Activated T-helper 17 cell treated with anti-CD3 and anti-CD28 coated beads, Interleukin-2, amount 50 U/mL, for 72 hours (primary cell): ENCODE measurements around the gene SRGAP3. TPM values are rescaled to one million over a fixed set of nuclear protein-coding genes. Genes with fewer than 3 reads are reported as not detected.

ENCODE experiments used
- ATAC-seq: fragments of 150-1000 bp; cut with Tn5 transposase; replicated peaks from 2 replicates; pipeline ENCODE4 v1.10.0; 2021; ENCODE audit warnings: mild to moderate bottlenecking, moderate library complexity
- H3K27ac Mint-ChIP-seq: one replicate; pipeline ENCODE4 v1.8.0; 2022; ENCODE audit warnings: mixed read lengths
- H3K27me3 Mint-ChIP-seq: one replicate; pipeline ENCODE4 v1.8.0; 2022; ENCODE audit warnings: mixed read lengths
- H3K36me3 Mint-ChIP-seq: one replicate; pipeline ENCODE4 v1.8.0; 2022; ENCODE audit warnings: low read depth, mild to moderate bottlenecking, mixed read lengths
- H3K4me1 Mint-ChIP-seq: one replicate; pipeline ENCODE4 v1.8.0; 2022; ENCODE audit warnings: mixed read lengths
- H3K4me3 Mint-ChIP-seq: one replicate; pipeline ENCODE4 v1.8.0; 2022; ENCODE audit warnings: mild to moderate bottlenecking, mixed read lengths
- H3K9me3 Mint-ChIP-seq: one replicate; pipeline ENCODE4 v1.8.0; 2022; ENCODE audit warnings: mixed read lengths
- total RNA-seq, 2 donors: library from RNA; stranded (reverse); gene quantifications; one replicate each; pipeline ENCODE4 v1.2.3, GENCODE V29; 2022

SRGAP3 gene
- total RNA-seq, 2 donors from 2014 or later: 0.97 to 3.9 TPM

DNA sequence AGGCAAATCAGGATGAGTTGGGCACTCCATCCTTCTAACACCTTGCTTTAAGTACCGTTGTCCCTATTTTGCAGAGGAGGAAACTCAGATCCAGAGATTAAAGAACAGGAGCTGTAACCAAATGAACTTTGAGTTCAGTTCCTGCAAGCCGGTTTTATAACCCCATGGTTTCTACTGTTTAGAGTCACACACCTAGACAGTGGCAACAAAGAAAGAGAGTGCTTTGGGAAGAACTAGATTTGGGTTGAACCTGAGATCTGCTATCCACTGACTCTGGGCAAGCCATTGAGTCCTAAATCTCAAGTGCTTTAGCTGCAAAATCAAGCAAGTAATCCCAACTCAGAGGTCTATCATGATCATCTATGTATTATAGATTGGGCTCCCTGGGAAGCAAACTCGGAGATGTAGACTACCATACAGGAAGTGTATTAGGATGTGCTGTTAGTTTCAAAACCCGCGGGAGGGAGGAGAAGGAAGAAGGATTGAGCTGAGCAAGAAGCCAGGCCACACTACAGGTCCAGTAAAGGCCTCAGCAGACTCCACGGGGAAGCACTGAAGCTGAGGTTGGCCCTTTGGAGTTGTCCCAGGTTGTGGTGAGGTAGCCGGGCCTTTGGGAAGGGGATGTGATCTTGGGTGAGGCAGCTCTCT, 42.2 kb downstream of the SRGAP3 start:
- Mint-ChIP-seq H3K36me3 (no peaks in the 10 kb centered on the region), H3K27me3 (peaks cover 4% of the 10 kb centered on the region), H3K4me1 (peaks cover 4% of the 10 kb centered on the region), H3K27ac (no peak overlapping the region), H3K4me3 (no peak overlapping the region), H3K9me3 (no peaks in the 10 kb centered on the region)
- ATAC-seq: no peak

DNA sequence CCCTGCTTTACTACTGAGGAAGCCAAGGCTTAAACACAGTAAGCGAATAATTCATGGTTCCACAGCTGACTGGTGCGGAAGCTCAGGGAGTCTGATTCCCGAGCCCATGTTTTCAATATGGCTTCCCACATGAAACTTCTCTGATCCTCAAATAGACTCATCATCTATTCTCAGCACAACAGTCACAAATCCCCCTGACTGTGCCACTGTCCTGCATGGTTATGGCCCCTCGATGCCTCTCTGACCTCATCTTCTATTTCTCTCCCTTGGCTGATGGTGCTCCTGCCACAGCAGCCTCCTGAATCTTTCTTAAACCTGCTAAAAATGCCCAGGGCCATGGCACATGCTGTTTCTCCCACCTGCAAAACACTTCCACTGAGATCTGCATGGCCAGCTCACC, 43.2 kb downstream of the SRGAP3 start:
- Mint-ChIP-seq H3K27ac (no peak overlapping the region), H3K27me3 (peaks cover 4% of the 10 kb centered on the region), H3K4me3 (no peak overlapping the region), H3K9me3 (no peaks in the 10 kb centered on the region), H3K4me1 (peaks cover 4% of the 10 kb centered on the region), H3K36me3 (no peaks in the 10 kb centered on the region)
- no peak for ATAC-seq

DNA sequence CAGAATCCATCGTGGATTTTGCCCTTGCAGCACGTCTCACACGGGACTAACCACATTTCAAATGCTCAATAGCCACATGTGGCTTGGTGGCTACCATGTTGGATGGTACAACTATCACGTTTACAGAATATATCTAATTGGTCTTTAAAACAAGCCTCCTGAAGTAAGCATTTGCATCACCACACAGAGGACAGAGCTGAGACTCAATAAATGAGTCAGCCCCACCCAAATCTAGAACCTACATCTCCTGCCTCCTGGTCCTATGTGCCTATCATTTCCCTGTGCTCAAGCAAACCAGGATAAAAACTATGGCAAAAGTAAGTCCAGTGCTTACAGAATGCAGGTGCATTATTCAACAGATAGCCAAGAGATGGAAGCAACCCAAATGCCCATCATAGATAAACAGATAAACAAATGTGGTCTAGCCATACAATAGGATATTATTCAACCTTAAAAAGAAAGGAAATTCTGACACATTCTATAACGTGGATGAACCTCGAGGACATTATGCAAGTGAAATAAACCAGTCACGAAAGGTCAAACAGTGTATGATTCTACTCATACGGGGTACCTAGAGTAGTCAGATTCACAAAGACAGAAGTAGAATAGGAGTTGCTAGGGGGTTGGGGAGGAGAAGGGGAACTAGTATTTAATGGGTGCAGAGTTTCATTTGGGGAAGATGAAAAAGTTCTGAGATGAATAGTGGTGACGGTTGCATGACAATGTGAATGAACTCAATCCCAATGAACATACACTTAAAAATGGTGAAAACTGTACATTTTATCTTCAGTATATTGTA, 43.9 kb downstream of the SRGAP3 start:
- Mint-ChIP-seq H3K36me3 (no peaks in the 10 kb centered on the region), H3K27ac (no peak overlapping the region), H3K9me3 (no peaks in the 10 kb centered on the region), H3K27me3 (peaks cover 4% of the 10 kb centered on the region), H3K4me3 (no peak overlapping the region), H3K4me1 (peaks cover 4% of the 10 kb centered on the region)
- peak; percentile 26 for ATAC-seq

DNA sequence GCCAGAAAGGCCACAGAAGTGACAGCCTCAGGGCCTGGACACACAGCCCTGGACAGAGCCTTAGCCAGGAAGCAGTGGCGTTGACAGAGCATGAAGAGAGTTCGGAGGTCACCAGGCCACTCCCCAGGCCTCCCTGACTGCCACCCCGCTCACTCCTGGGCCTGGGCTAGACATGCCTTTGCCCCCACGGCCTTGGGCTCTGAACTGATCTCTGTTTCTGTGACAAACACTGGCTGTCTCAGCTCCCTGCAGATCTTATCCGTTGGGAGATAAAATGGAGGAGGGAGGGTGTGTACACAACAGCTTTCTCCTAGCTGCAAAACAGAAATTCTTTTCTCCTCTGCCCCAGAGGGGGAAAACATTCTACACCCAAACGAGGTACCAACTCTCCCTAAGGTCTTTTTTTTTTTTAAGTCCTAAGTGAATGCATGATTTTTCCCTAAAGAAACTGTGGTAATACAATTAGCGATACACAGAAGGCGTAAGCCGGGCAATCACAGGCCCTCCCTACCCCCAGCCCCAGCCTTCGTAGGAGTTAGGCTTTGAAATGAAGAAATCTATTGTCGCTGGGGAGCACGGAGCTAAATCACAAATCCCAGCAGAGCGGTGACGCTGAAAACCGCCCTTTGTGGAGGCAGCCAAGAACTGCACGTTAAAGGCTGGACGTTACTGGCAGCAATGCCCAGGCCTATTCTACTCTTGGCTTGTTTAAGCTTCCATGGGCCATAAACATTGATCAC, 45.0 kb downstream of the SRGAP3 start:
- Mint-ChIP-seq H3K27ac (no peak overlapping the region), H3K4me1 (peaks cover 4% of the 10 kb centered on the region), H3K36me3 (no peaks in the 10 kb centered on the region), H3K9me3 (no peaks in the 10 kb centered on the region), H3K4me3 (no peak overlapping the region), H3K27me3 (peaks cover 4% of the 10 kb centered on the region)
- ATAC-seq: no peak

DNA sequence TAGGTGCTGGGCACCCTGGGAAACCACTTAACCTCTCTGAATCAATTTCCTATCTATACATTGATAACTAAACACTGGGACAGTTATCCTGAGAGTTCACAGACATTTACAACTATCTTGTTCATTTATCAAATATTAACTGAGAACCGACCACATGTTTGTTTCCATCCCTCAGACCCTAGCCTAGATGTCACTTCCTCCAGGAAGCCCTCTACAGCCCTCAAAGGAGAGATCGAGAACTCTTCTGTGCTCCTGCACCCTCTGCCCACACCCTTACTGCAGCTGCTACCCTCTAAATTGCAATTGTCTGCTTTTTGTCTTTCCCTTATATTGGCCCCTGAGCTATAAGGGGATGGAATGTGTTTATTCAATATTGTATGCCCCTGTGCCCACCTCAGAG, 46.1 kb downstream of the SRGAP3 start:
- Mint-ChIP-seq H3K27me3 (peaks cover 4% of the 10 kb centered on the region), H3K4me1 (peaks cover 4% of the 10 kb centered on the region), H3K27ac (no peak overlapping the region), H3K9me3 (no peaks in the 10 kb centered on the region), H3K4me3 (no peak overlapping the region), H3K36me3 (no peaks in the 10 kb centered on the region)
- no peak for ATAC-seq

DNA sequence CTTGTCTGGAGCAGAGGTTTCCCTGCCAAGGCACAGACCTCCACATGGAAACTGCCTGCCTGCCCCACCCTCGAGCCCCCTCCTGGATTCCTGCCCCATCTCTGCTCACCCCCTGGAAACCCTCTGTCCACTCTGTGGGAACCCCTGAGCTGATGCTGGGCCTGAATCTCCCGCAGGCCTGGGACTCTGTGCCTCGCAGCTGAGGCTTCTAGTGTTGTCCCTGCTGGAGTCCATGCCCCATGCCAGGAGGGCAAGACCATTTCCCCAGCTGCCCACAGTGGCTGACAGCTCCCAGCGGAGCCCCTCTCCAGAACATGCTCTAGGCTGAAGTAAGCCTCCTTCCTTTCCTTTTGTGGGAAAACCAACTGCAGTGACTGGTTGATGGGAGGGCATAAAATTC, 46.9 kb downstream of the SRGAP3 start:
- peaks cover 4% of the 10 kb centered on the region for H3K4me1 Mint-ChIP-seq
- H3K36me3 Mint-ChIP-seq: no peaks in the 10 kb centered on the region
- no peak overlapping the region for H3K27ac Mint-ChIP-seq
- H3K27me3 Mint-ChIP-seq: peaks cover 4% of the 10 kb centered on the region
- H3K4me3 Mint-ChIP-seq: no peak overlapping the region
- no peaks in the 10 kb centered on the region for H3K9me3 Mint-ChIP-seq
- no peak for ATAC-seq

DNA sequence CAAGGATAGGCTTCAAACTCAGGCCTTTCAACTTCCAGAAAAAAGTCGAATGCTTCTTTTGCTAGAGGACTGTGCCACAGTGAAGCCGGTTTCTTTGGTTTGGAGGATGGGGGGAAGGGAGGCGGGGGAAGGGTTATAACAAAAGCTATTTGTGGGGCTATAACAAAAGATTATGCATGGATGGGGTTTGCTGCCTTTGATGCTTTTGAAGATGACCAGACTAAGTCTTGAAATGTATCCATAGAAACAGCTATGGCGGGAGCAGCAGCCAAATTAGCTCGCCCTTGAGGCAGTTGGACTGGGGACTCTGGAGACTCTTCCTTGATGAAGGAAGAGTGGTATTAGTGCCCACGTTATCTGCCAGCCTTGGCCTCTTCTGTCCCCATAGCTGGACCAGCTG, 47.5 kb downstream of the SRGAP3 start:
- H3K27me3 Mint-ChIP-seq: peaks cover 4% of the 10 kb centered on the region
- no peaks in the 10 kb centered on the region for H3K36me3 Mint-ChIP-seq
- H3K4me1 Mint-ChIP-seq: peaks cover 4% of the 10 kb centered on the region
- no peak for ATAC-seq
- no peak overlapping the region for H3K4me3 Mint-ChIP-seq
- H3K9me3 Mint-ChIP-seq: no peaks in the 10 kb centered on the region
- H3K27ac Mint-ChIP-seq: no peak overlapping the region

DNA sequence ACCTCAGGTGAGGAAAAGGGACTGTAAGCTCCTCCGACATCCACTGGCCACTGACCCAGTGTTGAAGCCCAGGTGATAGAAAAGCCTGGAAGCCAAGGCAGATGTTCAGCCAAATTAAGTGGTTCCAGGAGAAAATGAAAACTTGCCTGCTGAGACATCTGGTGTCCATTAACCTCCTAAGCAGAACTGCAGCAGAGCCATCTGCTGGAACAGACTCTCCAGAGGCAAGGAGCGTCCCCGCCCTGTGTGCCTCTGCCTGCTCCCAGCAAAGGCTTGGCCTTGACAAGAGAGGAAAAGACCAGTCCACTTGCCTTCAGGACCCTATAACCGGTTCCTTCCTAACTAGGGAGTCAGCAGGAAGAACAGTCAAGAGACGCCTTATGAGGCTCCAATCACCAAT, 48.2 kb downstream of the SRGAP3 start:
- no peak overlapping the region for H3K4me3 Mint-ChIP-seq
- no peak overlapping the region for H3K27ac Mint-ChIP-seq
- H3K9me3 Mint-ChIP-seq: no peaks in the 10 kb centered on the region
- ATAC-seq: no peak
- H3K4me1 Mint-ChIP-seq: peaks cover 4% of the 10 kb centered on the region
- H3K27me3 Mint-ChIP-seq: peaks cover 4% of the 10 kb centered on the region
- no peaks in the 10 kb centered on the region for H3K36me3 Mint-ChIP-seq

DNA sequence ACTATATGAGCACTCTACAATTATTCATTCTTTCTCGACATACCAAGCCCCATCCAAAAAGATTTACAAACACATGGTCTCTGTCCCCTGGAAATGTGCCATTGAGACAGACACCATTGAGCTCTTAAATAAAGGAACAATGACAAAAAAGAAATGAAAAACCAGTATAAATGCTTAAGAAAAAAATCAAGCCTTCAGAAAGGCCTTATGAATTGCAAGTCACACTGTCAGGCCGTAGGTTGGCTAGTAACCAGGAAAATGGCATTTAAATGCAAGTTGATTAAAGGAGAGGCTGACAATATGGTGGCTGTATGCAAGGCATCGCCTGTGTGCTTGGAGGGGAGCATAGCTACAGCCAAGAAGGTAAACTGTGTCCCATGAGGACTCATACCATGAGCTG, 49.7 kb downstream of the SRGAP3 start:
- no peaks in the 10 kb centered on the region for H3K9me3 Mint-ChIP-seq
- H3K27ac Mint-ChIP-seq: no peak overlapping the region
- H3K36me3 Mint-ChIP-seq: no peaks in the 10 kb centered on the region
- H3K27me3 Mint-ChIP-seq: no peaks in the 10 kb centered on the region
- no peak overlapping the region for H3K4me3 Mint-ChIP-seq
- ATAC-seq: no peak
- H3K4me1 Mint-ChIP-seq: no peaks in the 10 kb centered on the region

DNA sequence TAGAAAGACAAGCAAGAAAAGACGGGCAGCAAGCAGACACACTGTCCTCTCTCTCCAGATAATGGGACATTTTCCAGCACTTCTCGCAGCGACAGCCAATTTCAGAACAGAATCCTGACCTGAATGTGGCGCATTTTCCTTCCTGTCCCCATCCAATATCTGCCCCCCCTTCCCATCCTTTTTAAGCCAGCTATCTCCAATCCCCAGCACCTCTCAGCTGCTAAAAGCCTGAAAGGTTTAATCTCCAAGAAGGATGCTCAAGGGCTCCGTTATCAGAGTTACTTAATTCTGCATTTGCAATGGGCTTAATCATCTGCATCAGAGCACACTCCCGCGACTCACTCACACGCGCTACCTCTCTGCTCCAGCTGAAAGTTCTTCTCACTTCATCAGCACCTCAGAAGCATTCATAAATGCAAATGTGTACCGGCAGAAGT, 50.5 kb downstream of the SRGAP3 start:
- Mint-ChIP-seq H3K4me3 (no peak overlapping the region), H3K9me3 (no peaks in the 10 kb centered on the region), H3K4me1 (no peaks in the 10 kb centered on the region), H3K27me3 (no peaks in the 10 kb centered on the region), H3K36me3 (no peaks in the 10 kb centered on the region), H3K27ac (no peak overlapping the region)
- no peak for ATAC-seq

DNA sequence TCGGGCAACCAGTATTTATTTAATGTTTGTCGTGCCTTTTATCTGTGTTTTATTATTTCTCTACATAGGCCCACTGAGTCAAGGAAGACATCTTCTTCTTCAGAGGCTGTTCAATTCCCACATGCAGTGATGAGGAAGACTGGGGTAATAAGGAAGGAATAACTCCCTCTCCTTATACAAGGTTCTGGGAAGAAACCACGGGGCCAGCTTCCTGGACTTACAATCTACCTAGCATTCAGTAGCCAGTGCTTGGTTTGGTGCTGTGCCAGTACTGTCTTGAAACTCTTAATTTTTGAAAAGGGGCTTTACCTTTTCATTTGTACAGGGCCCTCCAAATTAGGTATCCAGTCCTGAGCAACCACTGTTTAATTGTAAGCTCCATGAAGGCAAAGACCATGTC, 51.2 kb downstream of the SRGAP3 start:
- no peaks in the 10 kb centered on the region for H3K27me3 Mint-ChIP-seq
- no peak overlapping the region for H3K27ac Mint-ChIP-seq
- no peaks in the 10 kb centered on the region for H3K4me1 Mint-ChIP-seq
- no peak overlapping the region for H3K4me3 Mint-ChIP-seq
- no peaks in the 10 kb centered on the region for H3K36me3 Mint-ChIP-seq
- no peaks in the 10 kb centered on the region for H3K9me3 Mint-ChIP-seq
- no peak for ATAC-seq

DNA sequence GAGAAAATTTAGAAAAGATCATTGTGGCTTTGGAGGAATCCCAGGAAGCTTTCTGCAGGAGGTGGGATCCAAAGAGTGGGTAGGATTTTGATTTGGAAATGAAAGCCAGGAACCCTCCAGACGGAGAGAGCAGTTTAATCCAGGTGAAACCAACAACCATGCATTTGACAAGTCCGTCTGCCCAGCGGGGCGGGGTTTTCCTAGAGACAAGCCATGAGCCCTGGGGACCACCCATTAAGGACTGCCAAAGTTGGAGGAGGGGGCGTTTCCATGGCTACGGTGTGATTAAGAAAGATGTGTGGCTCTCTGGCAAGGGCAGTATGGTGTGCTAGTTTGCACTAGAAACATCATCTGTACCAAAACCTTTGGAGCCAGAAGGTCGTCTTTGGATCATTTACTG, 53.4 kb downstream of the SRGAP3 start:
- Mint-ChIP-seq H3K9me3 (no peaks in the 10 kb centered on the region), H3K4me3 (no peak overlapping the region)

DNA sequence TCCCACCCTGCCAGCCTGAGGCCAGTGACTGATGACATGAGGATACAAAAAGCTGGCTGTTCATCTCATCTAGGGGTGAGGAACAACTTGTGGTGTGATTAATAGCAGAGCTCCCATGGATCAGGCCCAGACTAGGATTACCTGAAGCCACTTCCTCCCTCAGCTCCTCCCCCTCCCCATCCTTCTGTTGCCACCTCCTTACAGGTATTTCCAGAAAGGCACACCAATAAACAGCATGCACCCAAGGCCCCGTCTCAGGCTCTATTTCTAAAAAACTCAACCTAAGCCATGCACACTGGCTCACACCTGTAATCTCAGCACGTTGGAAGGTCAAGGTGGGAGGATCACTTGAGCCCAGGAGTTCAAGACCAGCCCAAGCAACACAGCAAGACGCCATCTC, 54.1 kb downstream of the SRGAP3 start:
- Mint-ChIP-seq H3K27ac (no peak overlapping the region), H3K36me3 (no peaks in the 10 kb centered on the region), H3K27me3 (peaks cover 4% of the 10 kb centered on the region), H3K4me1 (no peaks in the 10 kb centered on the region), H3K4me3 (no peak overlapping the region), H3K9me3 (no peaks in the 10 kb centered on the region)
- no peak for ATAC-seq

More for the DNA sequence above, 53.4 kb downstream of the SRGAP3 start:
- peaks cover 4% of the 10 kb centered on the region for H3K27me3 Mint-ChIP-seq
- no peaks in the 10 kb centered on the region for H3K4me1 Mint-ChIP-seq
- ATAC-seq: no peak
- no peaks in the 10 kb centered on the region for H3K36me3 Mint-ChIP-seq
- no peak overlapping the region for H3K27ac Mint-ChIP-seq

DNA sequence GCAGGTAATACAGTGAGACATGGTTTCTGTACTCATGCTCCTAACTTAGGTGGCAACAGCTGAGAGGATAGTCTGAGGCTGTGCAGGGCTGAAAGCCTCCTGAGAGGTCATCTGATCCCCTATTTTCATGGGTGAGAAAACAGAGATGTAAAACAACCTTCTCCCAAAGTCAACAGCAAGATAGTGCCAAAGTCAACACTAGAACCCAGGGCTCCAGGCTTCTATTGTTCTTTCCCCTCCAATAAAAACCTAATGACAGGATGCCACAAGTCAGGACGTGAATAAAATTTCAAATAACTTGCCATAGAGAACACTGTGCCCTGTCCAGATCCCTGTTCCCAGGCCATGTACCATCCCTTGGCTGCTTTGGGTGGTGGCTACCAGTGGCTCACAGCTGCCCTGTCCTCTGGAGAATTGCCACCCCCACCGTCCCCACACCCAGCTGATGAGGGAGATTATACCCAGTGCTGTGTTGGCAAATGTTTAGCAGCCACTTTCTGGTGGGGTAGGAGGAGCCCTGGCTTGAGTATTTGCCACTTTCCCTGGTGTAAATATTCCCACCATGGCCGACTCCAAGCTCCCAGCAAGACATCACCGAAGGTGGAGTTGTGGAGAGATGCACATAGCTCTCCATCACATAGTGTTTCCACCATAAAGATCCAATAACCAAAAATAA, 54.8 kb downstream of the SRGAP3 start:
- H3K36me3 Mint-ChIP-seq: no peaks in the 10 kb centered on the region
- no peak overlapping the region for H3K4me3 Mint-ChIP-seq
- no peak overlapping the region for H3K27ac Mint-ChIP-seq
- H3K9me3 Mint-ChIP-seq: no peaks in the 10 kb centered on the region
- no peak for ATAC-seq
- H3K27me3 Mint-ChIP-seq: peaks cover 4% of the 10 kb centered on the region
- no peaks in the 10 kb centered on the region for H3K4me1 Mint-ChIP-seq
